Left ventricle myocardium superior (tissue), 1 donor: ENCODE data around the gene RNF114. TPM values are rescaled to one million over a fixed set of nuclear protein-coding genes. Genes with fewer than 3 reads are reported as not detected.
"Not testable (repeated sequence)": the region's sequence is repeated elsewhere in the genome, so short reads cannot be mapped to it uniquely, and the experiment has no call there.

ENCODE experiments used
- ATAC-seq: fragments of 200-7000 bp; cut with Tn5 transposase; one replicate; pipeline ENCODE4 v1.9.1; 2020; ENCODE audit warnings: mild to moderate bottlenecking, moderate library complexity
- DNase-seq: peaks from one replicate; pipeline ENCODE4 v3.0.0-alpha.2; 2020
- intact Hi-C: fragments of 100-400 bp; cut with micrococcal nuclease; formaldehyde crosslinking; loops from one replicate; pipeline ENCODE4 v1.11.0; 2022
- total RNA-seq: library from RNA; stranded (reverse); fragmentation: NEBNext Ultra II Directional; extraction: Animal tissue kit (Norgen Biotek cat#: 25700); gene quantifications from one replicate; pipeline ENCODE4 v1.2.1, GENCODE V29; 2021
- donor health status: DM: no; HTN: yes; CAD: no; lungs with severe emphysema.

The RNF114 gene
- total RNA-seq, 1 donor from 2014 or later = 49.8 TPM

DNA sequence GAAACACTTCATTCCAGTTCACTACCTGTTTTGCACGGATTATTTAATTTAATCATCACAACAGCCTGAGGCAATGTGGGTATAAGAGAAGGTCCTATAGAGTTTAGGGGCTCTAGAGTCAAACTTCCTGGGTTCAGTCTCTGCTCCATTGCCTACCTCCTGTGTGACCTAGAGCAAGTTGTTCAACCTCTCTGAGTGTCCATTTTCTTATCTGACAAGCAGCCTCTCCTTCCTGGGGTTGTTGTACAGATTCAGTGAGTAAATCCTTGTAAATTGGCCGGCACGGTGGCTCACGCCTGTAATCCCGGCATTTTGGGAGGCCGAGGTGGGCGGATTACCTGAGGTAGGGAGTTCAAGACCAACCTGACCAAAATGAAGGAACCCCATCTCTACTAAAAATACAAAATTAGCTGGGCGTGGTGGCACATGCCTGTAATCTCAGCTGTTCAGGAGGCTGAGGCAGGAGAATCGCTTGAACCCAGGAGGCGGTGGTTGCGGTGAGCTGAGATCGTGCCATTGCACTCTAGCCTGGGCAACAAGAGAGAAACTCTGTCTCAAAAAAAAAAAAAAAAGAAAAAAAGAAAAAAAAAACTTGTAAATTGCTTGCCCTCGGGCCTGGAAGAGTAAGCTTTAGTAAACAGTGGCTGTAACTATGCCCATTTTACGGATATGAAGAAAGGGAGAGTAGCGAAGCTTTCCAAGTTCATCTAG lies 62.4 kb downstream of the RNF114 start:
- intact Hi-C loops, ATAC-seq, DNase-seq: not testable (repeated sequence)

DNA sequence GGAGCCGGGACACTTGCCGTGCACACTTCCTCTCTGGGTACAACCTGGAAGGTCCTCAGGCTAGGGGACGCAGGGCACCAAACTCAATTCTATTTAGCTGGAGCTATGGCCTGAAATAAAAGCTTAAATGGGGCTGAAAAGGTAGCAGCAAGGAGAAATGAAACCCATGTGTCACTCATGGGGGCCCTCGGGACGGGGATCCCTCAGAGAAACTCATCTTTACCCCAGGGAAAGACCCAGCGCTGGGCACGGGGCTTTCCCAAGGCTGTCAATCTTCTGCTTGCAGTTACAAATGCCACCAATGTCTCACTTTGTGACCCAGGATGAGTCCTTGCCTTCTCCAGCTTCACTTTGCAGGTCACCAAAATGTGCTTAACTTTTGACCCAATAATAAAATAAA lies 63.1 kb downstream of the RNF114 start:
- intact Hi-C loops = no loop called here
- DNase-seq (no peak), ATAC-seq (no peak)

DNA sequence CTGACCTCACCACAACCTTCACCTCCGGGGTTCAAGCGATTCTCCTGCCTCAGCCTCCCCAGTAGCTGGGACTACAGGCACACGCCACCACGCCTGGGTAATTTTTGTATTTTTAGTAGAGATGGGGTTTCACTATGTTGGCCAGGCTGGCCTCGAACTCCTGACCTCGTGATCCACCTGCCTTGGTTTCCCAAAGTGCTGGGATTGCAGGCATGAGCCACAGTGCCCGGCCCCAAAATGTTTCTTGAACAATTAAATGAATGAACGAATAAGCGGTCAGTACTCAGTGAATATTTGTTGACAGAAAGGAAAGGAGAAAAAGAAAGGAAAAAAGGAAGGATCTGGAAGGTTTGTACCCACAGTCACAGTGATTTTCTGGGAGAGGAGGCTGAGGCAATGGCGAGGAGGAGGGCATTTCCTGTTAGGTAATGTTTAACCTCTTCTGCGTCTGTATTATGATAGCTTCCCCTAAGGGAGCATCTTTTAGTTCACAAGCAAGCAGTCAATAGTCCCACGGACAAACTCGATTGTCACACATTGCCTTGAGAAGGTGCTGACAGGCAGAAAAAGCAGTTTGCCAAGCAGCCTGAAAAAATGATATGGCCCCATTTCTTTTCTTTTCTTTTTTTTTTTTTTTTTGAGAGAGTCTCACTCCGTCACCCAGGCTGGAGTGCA lies 64.5 kb downstream of the RNF114 start:
- intact Hi-C loops, ATAC-seq, DNase-seq: not testable (repeated sequence)

DNA sequence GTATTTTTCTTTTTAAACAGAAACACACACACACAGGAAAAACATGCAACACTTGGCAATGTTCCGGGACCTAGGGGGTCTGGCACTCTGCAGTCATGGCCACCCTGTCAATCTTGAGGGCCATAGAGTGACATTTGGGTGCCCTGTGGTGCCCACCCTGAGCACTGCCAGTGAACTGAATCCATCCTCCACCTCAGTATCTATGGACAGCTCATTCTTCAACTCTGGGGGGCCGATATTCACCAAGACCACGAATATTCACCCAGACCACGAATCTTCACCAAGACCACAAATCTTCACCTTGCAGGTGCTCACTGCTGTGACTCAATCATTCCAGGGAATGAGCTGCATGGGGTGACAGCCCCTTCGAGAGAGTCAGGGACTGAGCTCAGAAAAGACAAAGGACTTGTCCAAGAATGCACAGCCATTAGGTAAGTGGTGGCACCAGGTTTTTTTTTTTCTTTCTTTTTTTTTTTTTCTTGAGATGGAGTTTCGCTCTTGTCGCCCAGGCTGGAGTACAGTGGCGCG lies 65.7 kb downstream of the RNF114 start:
- intact Hi-C loops = no loop called here
- DNase-seq (no peak), ATAC-seq (no peak)

DNA sequence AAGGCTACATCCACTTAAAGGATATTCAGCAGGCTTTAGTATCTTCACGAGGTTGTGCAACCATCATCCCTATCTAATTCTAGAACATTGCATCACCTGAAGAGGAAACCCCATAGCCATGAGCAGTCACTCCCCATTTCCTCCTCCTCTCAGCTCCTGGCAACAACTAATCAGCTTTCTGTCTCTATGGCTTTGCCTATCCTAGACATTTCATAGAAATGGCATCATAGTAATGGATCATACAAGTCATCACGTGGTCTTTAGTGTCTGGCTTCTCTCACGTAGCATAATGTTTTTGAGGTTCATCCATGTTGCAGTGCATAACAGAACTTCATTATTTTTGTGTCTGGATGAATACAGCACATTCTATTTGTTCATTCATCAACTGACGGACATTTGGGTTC lies 67.1 kb downstream of the RNF114 start:
- intact Hi-C loops = no loop called here
- ATAC-seq = peak; percentile 69
- DNase-seq = no peak

Other genes with a start within 250 kb of the RNF114 start
- 37.2 TPM for gene B4GALT5, start 222.5 kb upstream of the RNF114 start, total RNA-seq
- 4.4 TPM for gene SLC9A8, start 123.6 kb upstream of the RNF114 start, total RNA-seq
- gene SPATA2, start 20.9 kb upstream of the RNF114 start, total RNA-seq = 8.5 TPM
- 0.82 TPM for gene SNAI1, start 46.6 kb downstream of the RNF114 start, total RNA-seq
- gene UBE2V1, start 176.8 kb downstream of the RNF114 start, total RNA-seq = 92.6 TPM
- gene PEDS1, start 217.3 kb downstream of the RNF114 start, total RNA-seq = 31.1 TPM